ENCODE results near the gene NANOS3.
"Not testable (repeated sequence)": the region's sequence is repeated elsewhere in the genome, so short reads cannot be mapped to it uniquely, and the experiment has no call there.

The NANOS3 gene

GRCh38 chr19:13843104-13843921 lies 33.6 kb upstream of the NANOS3 start:
- no peak for DNase-seq (ENCODE audit: low spot score)

GRCh38 chr19:13844130-13844631 lies 32.8 kb upstream of the NANOS3 start:
- no peak for DNase-seq (ENCODE audit: low spot score)

- DNase-seq (ENCODE audit: low spot score), result peak; percentile 82
Measured at GRCh38 chr19:13846557-13847406, 30.2 kb upstream of the NANOS3 start.

- DNase-seq (ENCODE audit: low spot score), result peak; percentile 87
Measured at GRCh38 chr19:13847407-13848339, 29.3 kb upstream of the NANOS3 start.

- no peak for DNase-seq (ENCODE audit: low spot score)
Measured at GRCh38 chr19:13848340-13848677, 28.6 kb upstream of the NANOS3 start.

- no peak for DNase-seq (ENCODE audit: low spot score)
Measured at GRCh38 chr19:13848798-13849676, 27.9 kb upstream of the NANOS3 start.

- DNase-seq (ENCODE audit: low spot score), result no peak
Measured at GRCh38 chr19:13849991-13850909, 26.7 kb upstream of the NANOS3 start.

GRCh38 chr19:13850910-13851733 lies 25.8 kb upstream of the NANOS3 start:
- no peak for DNase-seq (ENCODE audit: low spot score)

- not testable (repeated sequence) for DNase-seq (ENCODE audit: low spot score)
Measured at GRCh38 chr19:13851734-13852114, 25.2 kb upstream of the NANOS3 start.

- not testable (repeated sequence) for DNase-seq (ENCODE audit: low spot score)
Measured at GRCh38 chr19:13852171-13852707, 24.7 kb upstream of the NANOS3 start.

GRCh38 chr19:13856497-13856896 lies 20.4 kb upstream of the NANOS3 start:
- DNase-seq (ENCODE audit: low spot score), result no peak

GRCh38 chr19:13859361-13859880 lies 17.5 kb upstream of the NANOS3 start:
- no peak for DNase-seq (ENCODE audit: low spot score)

- no peak for DNase-seq (ENCODE audit: low spot score)
Measured at GRCh38 chr19:13860679-13861391, 16.1 kb upstream of the NANOS3 start.

- DNase-seq (ENCODE audit: low spot score), result no peak
Measured at GRCh38 chr19:13861392-13861713, 15.6 kb upstream of the NANOS3 start.

GRCh38 chr19:13861714-13862531 lies 15.0 kb upstream of the NANOS3 start:
- DNase-seq (ENCODE audit: low spot score), result peak; percentile 88

- DNase-seq (ENCODE audit: low spot score), result no peak
Measured at GRCh38 chr19:13864046-13864666, 12.8 kb upstream of the NANOS3 start.

All from HuH-7 (cell line).